Stimulated activated CD8-positive, alpha-beta memory T cell treated with anti-CD3 and anti-CD28 coated beads, Interleukin-15, amount 100 ng/mL, for 1 hour (primary cell): Measurements from ENCODE around the gene LBHD2.
"Not testable (repeated sequence)": the region's sequence is repeated elsewhere in the genome, so short reads cannot be mapped to it uniquely, and the experiment has no call there.

Experiments used
- DNase-seq: peaks from one replicate; pipeline ENCODE4 v3.0.0-alpha.2; 2020; ENCODE audit warnings: low read depth

LBHD2 gene

DNA sequence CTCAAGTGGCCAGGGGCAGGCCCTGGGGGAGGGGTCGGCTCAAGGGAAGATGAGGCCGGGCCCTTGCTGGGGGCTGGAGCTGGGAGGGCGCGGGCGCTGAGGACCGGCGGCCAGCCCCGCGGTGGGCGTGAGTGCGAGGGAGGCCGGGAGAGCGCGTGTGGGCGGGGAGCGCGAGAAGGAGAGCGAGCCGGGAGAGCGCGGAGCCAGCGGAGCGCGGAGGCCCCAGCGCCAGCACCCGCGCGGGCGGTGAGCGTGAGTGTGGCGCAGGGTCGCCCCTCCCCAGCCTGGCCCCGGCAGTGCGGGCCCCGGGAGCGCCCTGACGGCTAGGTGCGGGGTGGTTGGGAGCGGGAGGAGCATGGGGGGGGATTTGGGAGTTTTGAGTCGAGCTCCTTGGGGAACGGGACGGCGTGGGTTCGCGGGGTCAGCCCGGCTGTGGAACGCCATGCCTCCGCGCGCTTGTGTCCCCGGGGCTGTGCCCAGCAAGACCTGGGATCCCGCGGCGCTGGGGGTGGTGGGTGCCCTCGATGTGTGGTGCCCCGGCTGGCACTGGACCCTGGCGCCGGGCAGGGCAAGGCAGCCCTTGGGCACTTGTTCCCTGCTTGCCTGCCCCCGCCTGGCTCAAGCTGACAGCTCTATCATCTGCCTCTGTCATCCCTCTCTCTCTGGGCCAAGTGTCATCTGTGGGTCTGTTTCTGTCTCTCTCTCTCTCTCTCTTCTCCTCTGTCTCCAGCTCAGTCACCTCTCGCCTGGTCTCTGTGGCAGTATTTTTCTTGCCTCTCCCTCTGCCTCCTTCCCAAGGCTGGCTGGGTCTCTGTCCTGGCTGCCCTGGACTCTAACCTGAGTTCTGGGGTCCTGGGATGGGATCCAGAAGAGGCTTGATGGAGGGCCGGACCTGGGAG lies at the start of gene LBHD2:
Gene LBHD2, plus strand, starts transcription at position 190 of the 899 bp plus-strand sequence. CDS start 1,803 bp downstream, outside the sequence.
- no peak for DNase-seq

DNA sequence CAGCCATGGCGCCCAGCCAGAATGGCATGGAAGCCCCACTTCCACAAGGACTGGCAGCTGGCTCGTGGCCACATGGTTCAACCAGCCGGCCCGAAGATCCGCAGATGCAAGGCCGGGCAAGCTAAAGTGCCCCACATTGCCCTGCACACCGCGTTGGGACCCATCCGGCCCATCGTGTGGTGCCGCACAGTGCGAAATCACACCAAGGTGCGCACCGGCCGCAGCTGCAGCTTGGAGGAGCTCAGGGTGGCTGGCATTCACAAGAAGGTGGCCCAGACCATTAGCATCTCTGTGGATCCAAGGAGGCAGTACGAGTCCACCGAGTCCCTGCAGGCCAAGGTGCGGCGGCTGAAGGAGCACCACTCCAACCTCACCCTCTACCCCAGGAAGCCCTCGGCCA lies 42.5 kb upstream of the LBHD2 start:
- DNase-seq, result no peak

DNA sequence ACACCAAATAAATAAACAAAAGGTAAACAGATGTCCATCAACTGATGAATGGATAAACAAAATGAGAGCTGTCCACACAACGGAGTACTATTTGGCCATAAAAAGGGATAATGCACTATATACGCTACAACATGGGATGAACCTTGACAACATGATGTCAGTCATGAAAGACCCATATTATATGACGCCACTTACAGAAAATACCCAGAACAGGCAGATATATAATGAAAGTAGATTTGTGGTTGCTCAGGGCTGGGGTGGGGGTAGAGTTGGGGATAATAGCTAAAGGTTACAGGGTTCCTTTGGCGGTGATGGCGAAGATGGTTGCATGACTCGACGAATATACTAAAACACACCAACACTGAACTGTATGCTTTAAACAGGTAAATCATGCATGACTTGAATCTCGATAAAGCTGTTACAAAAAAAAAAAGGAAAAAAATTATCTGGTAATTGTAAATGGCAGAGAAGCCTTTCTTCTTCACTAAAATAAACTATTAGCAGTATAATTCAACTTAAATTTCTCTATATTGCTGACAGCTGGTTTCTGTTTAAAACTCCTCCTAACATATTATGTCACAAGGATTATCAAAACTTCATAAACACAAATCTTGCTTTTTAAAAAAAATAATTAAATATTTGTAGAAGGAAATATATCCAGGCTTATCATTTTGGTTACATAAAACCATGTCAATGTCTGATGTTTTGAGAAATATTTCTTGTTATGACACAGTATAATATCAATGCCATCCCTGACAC lies 40.6 kb upstream of the LBHD2 start:
- DNase-seq, result no peak

DNA sequence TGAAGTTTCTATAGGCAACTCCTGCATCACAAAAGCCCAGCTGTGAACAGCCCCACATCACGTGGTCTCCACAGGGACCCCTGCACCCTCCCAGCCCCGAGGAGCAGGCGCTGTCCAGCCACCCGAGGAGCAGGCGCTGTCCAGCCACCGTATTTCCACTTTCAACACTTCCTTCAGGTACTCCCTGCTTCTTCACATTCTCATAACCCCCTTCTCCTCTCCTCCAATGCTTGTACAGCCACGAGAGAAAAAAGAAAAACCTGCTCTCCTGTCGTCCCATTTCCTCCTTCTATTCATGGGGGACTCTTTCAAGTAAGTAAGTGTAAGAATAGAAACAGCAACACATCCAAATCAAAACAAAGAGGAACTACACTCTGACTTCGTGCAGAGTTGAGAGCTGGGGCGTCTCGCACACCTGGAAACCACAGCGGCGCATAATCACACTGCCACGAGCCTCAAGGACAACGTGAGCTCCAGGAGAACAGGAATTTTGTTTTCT lies 38.6 kb upstream of the LBHD2 start:
- DNase-seq, result no peak

DNA sequence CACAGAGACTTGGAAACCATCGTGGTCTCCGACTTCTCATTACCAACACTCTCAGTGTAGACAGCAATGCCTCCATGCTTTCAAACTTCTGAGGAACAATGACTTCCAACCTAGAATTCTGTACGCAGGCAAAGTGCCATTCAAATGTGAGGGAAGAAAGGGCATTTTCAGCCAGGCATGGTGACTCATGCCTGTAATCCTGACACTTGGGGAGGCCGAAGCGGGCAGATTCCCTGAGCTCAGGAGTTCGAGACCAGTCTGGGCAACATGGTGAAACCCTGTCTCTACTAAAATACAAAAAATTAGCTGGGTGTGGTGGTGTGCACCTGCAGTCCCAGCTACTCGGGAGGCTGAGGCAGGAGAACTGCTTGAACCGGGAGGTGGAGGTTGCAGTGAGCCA lies 36.6 kb upstream of the LBHD2 start:
- DNase-seq, result not testable (repeated sequence)

DNA sequence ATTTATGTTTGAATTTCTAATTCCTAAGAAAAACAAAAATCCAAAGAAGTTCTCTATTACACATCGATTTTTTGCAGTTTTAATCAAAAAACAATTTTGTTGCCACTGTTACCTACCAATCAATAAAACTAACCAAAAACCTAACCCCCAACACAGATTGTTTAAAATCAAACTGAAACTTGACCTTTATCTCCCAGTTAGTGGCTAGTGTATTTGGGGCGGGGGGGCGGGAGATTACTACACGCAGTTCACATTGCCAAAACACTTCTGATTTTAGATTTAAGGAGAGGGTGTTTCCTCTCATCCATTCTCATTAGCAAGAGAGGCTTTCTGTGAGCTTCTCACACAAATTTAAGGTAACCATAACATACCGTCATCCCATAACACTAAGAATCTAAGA lies 33.1 kb upstream of the LBHD2 start:
- DNase-seq, result no peak

DNA sequence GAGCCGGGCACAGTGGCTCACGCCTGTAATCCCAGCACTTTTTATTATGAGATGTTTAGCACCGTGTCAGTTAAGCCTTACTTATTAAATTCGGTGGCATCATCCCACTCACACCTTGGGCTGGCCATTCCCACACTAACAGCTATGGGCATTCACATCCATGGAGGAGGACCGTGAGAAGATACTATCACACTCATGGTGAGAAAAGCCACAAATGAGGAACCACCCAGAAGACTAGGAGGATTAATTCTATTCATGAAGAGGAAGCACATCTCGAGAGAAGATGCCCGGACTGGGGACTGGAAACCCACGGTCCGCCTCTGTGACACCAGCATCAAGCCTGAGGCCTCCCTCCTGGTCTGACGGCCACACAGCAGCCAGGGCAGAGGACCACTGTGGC lies 31.6 kb upstream of the LBHD2 start:
- DNase-seq, result no peak

DNA sequence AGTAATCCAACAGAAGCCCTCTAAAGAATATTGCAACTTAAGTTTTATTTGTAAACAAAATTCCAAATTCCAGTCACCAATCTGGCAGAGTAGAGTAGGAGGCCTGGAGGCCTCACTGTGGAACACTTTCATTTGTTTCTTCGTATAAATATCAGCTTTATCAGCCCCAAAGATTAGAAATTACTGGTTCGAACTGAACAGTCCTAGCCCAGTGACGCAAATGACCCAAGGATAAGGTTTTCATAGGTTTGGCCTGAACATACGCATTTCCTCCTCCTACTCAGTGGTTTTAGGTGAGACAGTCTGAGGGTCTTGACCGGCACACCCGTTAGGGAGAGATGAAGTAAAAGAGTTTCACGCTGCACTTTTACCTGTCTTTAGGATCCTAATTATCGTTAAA lies 28.3 kb upstream of the LBHD2 start:
- DNase-seq, result no peak

DNA sequence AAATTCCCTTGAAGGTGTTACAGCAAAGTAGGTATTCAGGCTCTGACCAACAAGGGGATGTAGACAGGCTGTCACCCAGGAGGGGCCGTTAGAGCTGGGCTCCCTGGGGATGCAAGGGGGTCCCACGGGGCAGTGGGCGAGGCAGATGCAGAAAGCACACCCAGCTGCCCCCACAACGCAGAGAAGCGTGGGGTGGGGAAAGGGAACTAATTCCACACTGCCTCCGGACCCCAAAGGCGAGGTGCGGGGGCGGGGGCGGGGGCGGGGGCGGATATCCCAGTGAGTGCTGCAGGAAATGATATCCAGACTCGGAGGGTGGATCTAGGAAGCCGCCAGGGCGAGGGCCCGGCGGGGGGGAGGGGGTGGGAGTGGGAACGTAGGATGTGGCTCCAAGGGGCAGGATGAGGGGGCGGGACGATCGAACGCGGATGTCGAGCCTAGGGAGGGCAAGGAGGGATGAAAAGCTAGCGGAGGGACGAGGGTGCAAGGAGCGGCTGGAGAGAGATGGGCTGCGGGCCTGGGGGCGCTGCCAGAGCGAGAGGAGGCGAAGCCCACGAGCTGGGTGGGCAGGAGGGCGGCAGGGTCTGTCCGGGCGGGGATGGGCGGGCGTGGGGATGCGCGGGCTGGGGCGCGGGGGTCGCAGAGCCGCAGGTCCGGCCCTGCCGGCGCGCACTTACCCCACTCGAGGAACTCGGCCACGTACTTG lies 27.5 kb upstream of the LBHD2 start:
- no peak for DNase-seq

DNA sequence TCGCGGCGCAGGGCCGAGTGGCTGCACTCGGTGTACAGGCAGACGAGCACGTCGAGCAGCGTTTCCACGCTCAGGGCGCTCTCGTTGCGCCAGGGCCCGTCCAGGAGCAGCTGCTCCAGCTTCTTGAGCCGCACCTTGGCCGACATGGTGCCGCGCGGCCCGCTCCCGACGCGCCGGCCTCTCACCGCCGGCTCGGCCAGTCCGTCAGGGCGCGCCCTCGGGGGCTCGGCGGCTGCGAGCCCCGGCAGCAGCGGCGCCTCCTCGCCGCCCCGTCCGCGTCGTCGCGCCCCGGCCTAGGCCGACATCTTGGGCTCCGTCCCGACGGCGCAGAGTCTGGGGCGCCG lies 27.0 kb upstream of the LBHD2 start:
- no peak for DNase-seq

DNA sequence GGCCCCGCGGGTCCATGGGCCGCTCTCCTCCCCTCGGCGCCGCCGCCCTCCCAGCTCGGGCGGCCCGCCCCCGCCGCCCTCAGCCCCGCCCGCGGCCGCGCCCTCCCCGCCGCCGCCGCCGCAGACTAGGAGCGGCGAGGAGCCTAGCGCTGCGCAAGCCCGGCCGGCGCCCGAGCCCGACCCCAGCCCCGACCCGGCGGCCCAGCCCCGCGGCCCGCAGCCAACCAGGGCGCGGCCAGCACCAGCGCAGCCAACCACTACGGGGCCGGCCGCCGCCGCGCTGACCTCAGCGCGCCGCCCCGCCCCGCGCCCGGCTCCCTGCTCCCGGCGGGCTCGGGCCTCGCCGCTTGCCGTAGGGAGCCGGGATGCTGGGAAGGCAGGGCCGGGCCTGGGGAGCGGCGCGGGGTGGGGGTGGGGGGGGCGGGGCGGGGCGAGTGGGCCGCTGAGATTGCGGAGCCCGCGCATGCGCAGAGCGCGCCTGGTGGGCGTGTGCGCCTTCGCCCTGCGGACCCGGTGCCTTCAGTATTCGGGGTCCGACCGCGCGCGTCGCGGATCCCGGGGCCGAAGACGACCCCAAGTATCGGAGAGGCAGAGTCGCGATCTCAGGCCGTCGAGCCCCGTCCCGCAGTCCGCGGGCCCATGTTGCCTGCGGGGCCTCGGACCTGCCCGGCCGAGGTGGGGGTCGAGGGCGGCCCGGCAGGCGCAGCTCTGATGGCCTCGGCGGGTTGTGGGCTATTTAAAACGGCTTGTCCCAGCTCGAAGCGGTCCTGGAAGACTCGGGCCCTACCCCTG lies 26.4 kb upstream of the LBHD2 start, which contains the start of gene CDC42BPB:
Gene CDC42BPB, minus strand, starts transcription at position 178 of the 792 bp plus-strand sequence. CDS start 376 bp downstream, outside the sequence.
- DNase-seq, result no peak

DNA sequence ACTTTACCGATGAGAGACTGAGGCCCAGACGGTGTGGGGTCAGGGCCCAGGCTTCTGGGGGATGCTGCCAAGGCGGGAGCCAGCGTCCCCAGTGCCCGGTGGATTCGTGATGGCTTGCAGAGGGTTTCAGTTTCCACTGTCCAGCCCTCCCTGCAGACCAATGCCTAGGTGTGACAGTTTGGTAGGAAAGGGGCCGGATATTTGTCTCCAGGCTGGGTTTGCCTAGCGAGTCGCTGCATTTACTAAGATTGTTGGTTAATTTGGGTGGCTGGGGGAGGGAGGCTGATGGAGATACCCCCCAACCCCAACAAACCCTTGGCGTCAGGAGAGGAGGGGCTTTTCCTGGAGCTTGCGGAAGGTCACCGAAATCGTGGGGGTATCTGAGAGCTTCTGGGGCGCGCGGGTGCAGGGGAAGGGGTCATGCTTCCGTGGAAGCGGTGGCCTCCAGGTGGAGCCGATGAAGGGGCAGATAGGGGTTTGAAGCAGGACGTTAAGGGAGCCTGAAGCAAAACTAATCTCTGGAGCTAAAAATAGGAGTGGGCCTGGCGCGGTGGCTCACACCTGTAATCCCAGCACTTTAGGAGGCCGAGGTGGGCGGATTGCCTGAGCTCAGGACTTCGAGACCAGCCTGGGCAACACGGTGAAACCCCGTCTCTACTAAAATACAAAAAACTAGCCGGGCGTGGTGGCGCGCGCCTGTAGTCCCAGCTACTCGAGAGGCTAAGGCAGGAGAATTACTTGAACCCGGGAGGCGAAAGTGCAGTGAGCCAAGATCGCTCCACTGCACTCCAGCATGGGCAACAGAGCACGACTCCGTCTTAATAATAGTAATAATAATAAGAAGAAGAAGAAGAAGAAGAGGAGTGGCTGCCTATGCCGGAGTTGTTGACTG lies 25.6 kb upstream of the LBHD2 start:
- DNase-seq, result no peak

DNA sequence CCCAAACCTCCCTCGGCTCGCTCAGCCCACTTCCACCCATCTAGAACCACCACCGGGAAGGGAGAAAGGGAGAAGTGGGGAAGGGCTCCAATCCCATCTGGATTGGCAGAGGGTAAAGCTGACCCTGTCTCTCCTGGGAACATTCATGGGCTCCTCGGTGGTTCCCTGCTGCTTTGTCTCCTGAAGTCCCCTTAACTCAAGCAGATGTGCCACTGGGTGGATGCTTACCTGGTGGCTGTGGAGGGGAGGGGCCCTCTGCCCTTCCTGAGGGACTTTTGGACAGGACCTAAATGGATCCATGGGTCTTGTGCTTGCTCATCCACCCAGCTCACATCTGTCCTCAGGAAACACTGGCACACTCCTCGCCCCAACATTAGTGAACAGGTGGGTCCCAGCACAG lies 24.5 kb upstream of the LBHD2 start:
- no peak for DNase-seq

DNA sequence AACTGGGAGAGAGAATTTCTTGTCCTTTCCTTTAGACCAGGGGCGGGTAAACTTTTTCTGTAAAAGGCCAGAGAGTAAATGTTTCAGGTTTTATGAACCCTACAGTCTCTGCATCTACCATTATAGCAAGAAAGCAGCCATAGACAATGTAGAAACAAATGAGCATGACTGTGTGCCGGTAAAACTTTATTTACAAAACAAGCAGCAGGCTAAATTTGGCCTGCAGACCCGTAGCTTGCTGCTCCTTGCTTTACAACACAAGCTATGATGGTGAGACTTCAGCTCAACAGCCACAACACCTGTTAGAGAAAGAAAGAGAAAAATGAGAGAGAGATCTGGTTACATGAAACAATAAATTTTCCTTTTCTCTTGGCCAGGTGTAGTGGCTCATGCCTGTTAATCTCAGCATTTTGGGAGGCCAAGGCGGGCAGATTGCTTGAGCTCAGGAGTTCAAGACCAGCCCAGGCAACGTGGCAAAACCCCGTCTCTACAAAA lies 22.5 kb upstream of the LBHD2 start:
- DNase-seq, result no peak

DNA sequence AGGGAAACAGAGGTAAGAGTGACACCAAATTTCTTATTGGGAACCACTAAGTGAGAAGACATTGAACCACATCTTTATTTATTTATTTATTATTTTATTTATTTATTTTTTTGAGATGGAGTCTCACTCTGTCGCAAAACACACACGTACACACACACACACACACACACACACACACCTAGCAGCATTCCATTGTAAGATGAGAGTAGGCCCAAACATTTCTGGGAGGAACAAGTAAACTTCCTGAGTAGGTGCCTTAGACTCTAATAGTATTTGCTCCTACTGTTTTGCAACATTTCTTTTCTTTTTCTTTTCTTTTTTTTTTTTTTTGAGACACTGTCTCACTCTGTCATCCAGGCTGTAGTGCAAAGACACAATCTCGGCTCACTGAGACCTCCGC lies 19.6 kb upstream of the LBHD2 start:
- DNase-seq, result no peak

DNA sequence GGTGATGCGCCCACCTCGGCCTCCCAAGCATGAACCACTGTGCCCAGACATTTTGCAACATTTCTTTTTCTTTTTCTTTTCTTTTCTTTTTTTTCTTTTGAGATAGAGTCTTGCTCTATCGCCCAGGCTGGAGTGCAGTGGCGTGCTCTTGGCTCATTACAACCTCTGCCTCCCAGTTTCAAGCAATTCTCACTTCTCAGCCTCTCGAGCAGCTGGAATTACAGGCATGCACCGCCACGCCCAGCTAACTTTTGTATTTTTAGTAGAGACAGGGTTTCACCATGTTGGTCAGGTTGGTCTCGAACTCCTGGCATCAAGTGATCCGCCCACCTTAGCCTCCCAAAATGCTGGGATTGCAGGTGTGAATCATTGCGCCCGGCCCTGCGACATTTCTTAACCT lies 19.0 kb upstream of the LBHD2 start:
- no peak for DNase-seq

DNA sequence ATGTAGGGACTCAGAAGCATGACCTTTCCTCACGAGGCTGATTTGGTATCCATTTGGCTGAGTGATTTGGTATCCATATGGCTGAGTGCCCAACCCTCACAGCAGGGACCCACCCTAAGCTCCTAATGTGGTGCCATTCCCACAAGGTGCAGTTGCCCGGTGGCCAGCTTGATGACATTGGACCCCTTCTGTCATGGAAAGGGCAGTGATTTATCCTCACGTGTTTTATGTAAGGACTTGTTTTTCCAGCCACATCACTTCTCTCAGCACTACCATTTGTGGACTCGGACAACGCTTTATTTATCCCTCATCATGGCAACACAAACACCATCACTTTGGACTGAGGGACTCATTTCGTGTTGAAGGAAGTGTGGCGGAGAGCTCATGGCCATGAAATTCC lies 18.1 kb upstream of the LBHD2 start:
- DNase-seq, result no peak

DNA sequence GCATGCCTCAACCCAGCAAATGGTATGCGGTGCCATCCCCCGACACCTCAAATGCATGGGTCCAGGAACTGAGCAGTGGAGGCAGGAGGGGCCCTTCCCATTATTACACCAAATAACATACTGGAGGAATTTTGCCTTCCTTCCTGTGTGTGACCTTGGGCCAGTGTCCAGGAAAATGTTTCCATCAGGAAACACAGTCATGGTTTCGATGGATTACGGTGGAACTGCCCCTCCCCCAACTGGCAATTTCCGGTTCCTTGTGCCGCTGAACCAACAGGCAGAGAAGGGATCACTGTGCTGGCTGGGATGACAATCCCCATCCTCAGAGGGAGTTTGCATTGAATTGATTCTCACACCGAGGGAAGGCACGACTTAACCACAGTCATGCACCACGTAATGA lies 17.6 kb upstream of the LBHD2 start:
- no peak for DNase-seq

DNA sequence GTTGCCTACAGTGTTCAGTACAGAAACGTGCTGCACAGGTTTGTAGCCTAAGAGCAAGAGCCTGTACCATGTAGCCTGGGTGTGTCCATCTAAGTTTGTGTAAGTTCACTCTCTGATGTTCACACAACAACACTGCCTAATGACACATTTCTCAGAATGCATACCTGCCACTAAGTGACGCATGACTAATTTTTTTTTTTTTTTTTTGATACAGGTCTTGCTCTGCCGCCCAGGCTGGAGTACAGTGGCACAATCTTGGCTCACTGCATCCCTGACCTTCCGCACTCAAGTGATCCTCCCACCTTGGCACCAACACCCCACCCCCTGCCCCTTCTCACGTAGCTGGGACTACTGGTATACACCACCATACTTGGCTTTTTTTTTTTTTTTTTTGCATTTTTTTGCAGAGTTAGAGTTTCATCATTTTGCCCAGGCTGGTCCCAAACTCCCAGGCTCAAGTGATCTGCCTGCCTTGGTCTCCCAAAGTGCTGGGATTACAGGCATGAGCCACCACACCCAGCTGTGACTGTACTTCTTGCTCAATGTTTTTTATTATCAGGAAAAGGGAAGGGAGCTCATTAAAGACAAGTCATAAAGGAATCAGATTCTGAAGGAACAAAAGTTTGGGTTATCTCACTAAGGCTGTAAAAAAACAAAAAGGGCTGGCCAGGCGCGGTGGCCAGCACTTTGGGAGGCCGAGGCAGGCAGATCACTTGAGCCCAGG lies 16.6 kb upstream of the LBHD2 start:
- DNase-seq, result no peak
